Measurements from ENCODE around the gene PPP1R1B.

The PPP1R1B gene

GRCh38 chr17:39647256-39647655, 20.5 kb downstream of the PPP1R1B start:
- POLR2A ChIA-PET: no interaction called here

GRCh38 chr17:39648616-39649366, 22.0 kb downstream of the PPP1R1B start:
- POLR2A ChIA-PET: no interaction called here
- no peak for DNase-seq (ENCODE audit: extremely low spot score)
- TF ChIP-seq, protein P1, sequence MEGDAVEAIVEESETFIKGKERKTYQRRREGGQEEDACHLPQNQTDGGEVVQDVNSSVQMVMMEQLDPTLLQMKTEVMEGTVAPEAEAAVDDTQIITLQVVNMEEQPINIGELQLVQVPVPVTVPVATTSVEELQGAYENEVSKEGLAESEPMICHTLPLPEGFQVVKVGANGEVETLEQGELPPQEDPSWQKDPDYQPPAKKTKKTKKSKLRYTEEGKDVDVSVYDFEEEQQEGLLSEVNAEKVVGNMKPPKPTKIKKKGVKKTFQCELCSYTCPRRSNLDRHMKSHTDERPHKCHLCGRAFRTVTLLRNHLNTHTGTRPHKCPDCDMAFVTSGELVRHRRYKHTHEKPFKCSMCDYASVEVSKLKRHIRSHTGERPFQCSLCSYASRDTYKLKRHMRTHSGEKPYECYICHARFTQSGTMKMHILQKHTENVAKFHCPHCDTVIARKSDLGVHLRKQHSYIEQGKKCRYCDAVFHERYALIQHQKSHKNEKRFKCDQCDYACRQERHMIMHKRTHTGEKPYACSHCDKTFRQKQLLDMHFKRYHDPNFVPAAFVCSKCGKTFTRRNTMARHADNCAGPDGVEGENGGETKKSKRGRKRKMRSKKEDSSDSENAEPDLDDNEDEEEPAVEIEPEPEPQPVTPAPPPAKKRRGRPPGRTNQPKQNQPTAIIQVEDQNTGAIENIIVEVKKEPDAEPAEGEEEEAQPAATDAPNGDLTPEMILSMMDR (IDR thresholded peaks at IDR 0.05; ENCODE audit: control extremely low read depth, extremely low read depth, low read depth, missing control alignments): no peak
- CTCF ChIA-PET: interaction anchor here (1.4 to 10.5 kb wide), 5 partner anchors 11 to 26 kb away, joined by 3 to 134 read pairs (median 8); partner anchors contain the start of gene PPP1R1B

More at GRCh38 chr17:39647256-39647655, 20.5 kb downstream of the PPP1R1B start:
- CTCF ChIA-PET: interaction anchor here (0.9 to 10.5 kb wide), 6 partner anchors 9 to 25 kb away, joined by 3 to 134 read pairs (median 6); partner anchors contain the start of gene PPP1R1B
- no peak for DNase-seq (ENCODE audit: extremely low spot score)
- TF ChIP-seq, protein P1 (IDR thresholded peaks at IDR 0.05; ENCODE audit: control extremely low read depth, extremely low read depth, low read depth, missing control alignments): no peak

DNA sequence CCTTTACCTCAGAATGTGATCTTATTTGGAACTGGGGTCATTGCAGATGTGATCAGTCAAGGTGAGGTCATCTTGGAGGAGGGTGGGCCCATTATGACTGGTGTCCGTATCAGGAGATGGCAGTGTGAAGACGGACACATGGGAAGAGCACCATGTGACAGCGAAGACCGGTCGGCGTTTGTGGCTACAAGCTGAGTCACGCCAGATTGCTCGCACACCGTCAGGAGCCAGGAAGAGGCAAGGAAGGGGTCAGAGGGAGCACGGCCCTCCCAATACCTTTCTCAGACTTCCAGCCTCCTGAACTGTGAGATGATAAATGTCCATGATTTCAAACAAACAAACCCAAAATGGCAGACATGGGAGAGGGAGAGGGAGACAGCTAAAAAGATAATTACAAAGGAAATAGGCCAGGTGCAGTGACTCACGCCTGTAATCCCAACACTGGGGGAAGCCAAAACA, 23.4 kb downstream of the PPP1R1B start:
- no peak for DNase-seq (ENCODE audit: extremely low spot score)
- POLR2A ChIA-PET: interaction anchor here (0.6 kb wide), 1 partner anchor 165 kb away, joined by 5 read pairs; no protein-coding TSS in a partner anchor
- TF ChIP-seq, protein P1 (IDR thresholded peaks at IDR 0.05; ENCODE audit: control extremely low read depth, extremely low read depth, low read depth, missing control alignments): no peak
- CTCF ChIA-PET: interaction anchor here (1.7 to 10.5 kb wide), 5 partner anchors 10 to 105 kb away, joined by 4 to 180 read pairs (median 60); partner anchors contain the start of genes PNMT, PPP1R1B and TCAP

DNA sequence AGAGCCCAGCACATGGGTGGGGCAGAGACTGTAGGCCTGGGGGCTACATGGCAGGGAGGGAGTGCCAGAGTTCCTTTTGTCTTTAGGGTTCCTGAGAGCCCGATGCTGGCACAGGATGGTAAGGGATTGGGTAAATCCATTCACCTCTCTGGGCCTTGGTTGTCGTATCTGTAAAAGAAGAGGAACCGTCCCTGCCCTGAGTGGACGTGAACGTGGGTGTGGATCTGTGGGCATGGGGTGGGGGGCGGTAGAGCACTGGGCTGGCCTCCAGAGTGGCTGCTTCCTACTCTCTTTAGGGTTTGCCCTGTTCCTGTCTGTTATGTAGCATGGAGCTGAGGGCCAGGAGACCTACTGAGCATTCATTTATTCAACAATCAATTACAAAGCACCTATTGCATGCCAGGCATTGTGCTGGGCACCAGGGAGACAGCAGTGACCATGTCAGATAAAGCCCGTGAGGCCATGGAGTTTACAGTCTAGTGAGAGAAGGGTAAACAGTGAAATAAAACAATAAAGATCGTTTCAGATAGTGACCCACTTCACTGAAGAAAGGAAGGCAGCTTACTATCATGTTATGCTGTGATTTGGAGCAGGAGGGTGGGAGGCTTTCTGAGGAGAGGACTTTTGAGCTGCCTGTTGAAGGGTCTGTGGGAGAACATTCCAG, 25.3 kb downstream of the PPP1R1B start:
- no peak for DNase-seq (ENCODE audit: extremely low spot score)
- TF ChIP-seq, protein P1 (IDR thresholded peaks at IDR 0.05; ENCODE audit: control extremely low read depth, extremely low read depth, low read depth, missing control alignments): no peak
- ChIA-PET POLR2A (no interaction called here), CTCF (interaction anchor here (1.0 to 10.5 kb wide), 10 partner anchors 11 to 104 kb away, joined by 3 to 180 read pairs (median 26); partner anchors contain the start of genes MIEN1, PNMT, PPP1R1B and STARD3)

- CTCF ChIA-PET: interaction anchor here (1.0 to 10.5 kb wide), 11 partner anchors 11 to 105 kb away, joined by 3 to 180 read pairs (median 22); partner anchors contain the start of genes MIEN1, PNMT, PPP1R1B and STARD3
- TF ChIP-seq, protein P1 (IDR thresholded peaks at IDR 0.05; ENCODE audit: control extremely low read depth, extremely low read depth, low read depth, missing control alignments): no peak
- POLR2A ChIA-PET: no interaction called here
- no peak for DNase-seq (ENCODE audit: extremely low spot score)
Measured at GRCh38 chr17:39652587-39653315, 26.0 kb downstream of the PPP1R1B start.

- POLR2A ChIA-PET: no interaction called here
- no peak for DNase-seq (ENCODE audit: extremely low spot score)
- TF ChIP-seq, protein P1 (IDR thresholded peaks at IDR 0.05; ENCODE audit: control extremely low read depth, extremely low read depth, low read depth, missing control alignments): no peak
- CTCF ChIA-PET: interaction anchor here (1.0 to 10.5 kb wide), 24 partner anchors 8 to 374 kb away, joined by 3 to 180 read pairs (median 6); partner anchors contain the start of genes MIEN1, PGAP3, PNMT and PPP1R1B
Measured at GRCh38 chr17:39653316-39653661, 26.5 kb downstream of the PPP1R1B start.

Data from GM10248 (cell line).